Central memory CD4-positive, alpha-beta T cell (primary cell): Measurements from ENCODE around the gene CHST6.
A peak's percentile ranks its signal among the peaks of the same experiment; 100 is the strongest.
"Not testable (repeated sequence)": the region's sequence is repeated elsewhere in the genome, so short reads cannot be mapped to it uniquely, and the experiment has no call there.

ENCODE experiments used
- DNase-seq: peaks from one replicate; pipeline ENCODE4 v3.0.0; 2022

The CHST6 gene

GRCh38 chr16:75472908-75473877, 22.0 kb downstream of the CHST6 start:
- DNase-seq = no peak

GRCh38 chr16:75471723-75472633, 23.3 kb downstream of the CHST6 start:
- peak; percentile 44 for DNase-seq

GRCh38 chr16:75466760-75467159, 28.5 kb downstream of the CHST6 start:
- no peak for DNase-seq

- DNase-seq = peak; percentile 99
Measured at GRCh38 chr16:75464122-75464918, 30.9 kb downstream of the CHST6 start, which contains the start of gene TMEM170A. Gene TMEM170A, minus strand, starts transcription at chr16:75464689. Its CDS starts 89 bp downstream, at chr16:75464600.

- peak; percentile 7 for DNase-seq
Measured at GRCh38 chr16:75463389-75464121, 31.7 kb downstream of the CHST6 start.

GRCh38 chr16:75462806-75463205, 32.4 kb downstream of the CHST6 start:
- peak; percentile 56 for DNase-seq

- no peak for DNase-seq
Measured at GRCh38 chr16:75461575-75461974, 33.7 kb downstream of the CHST6 start.

- no peak for DNase-seq
Measured at GRCh38 chr16:75460446-75460845, 34.8 kb downstream of the CHST6 start.

- DNase-seq = no peak
Measured at GRCh38 chr16:75459691-75460090, 35.5 kb downstream of the CHST6 start.

GRCh38 chr16:75458439-75458838, 36.8 kb downstream of the CHST6 start:
- no peak for DNase-seq

- no peak for DNase-seq
Measured at GRCh38 chr16:75458029-75458428, 37.2 kb downstream of the CHST6 start.

GRCh38 chr16:75457485-75458021, 37.7 kb downstream of the CHST6 start:
- no peak for DNase-seq

- DNase-seq = no peak
Measured at GRCh38 chr16:75456971-75457370, 38.3 kb downstream of the CHST6 start.

GRCh38 chr16:75456486-75456885, 38.8 kb downstream of the CHST6 start:
- not testable (repeated sequence) for DNase-seq

GRCh38 chr16:75455677-75456076, 39.6 kb downstream of the CHST6 start:
- no peak for DNase-seq

- DNase-seq = no peak
Measured at GRCh38 chr16:75452464-75453190, 42.6 kb downstream of the CHST6 start.

- no peak for DNase-seq
Measured at GRCh38 chr16:75446416-75446815, 48.8 kb downstream of the CHST6 start.

- no peak for DNase-seq
Measured at GRCh38 chr16:75445298-75445697, 49.9 kb downstream of the CHST6 start.

GRCh38 chr16:75443298-75443697, 51.9 kb downstream of the CHST6 start:
- DNase-seq = no peak

GRCh38 chr16:75433732-75434413, 61.4 kb downstream of the CHST6 start:
- peak; percentile 85 for DNase-seq
